ENCODE measurements around the gene LRRC8B.

The LRRC8B gene

DNA sequence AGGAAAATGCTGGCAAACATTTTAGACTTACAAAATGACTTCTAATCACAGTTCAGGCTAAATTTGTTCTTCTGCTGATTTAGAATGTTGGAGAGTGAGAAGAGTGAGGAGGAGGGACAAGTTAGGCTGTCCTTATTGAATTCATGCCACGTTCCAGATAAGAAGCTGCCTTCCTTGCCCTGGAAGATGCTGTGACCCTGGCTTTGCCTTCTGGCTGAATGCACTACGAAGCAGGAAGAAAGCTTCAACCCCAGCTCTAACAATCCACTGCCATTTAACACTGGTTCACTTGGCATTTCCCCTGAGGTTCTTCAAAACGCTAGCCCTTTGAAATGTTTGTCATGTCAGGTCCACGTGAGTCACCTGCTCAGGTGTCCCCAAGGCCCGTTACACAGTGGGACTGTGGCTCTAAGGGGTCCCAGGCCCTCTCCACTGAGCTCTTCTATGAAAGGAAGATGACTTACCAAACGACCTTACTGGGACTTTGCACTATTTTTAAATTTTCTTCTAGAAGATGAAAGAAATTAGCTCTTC is 78.3 kb downstream of the LRRC8B start:
- no peaks in the 10 kb centered on the region for H3K9me3 Mint-ChIP-seq
- peaks cover 3% of the 10 kb centered on the region for H3K27me3 Mint-ChIP-seq (ENCODE audit: low read depth, poor library complexity)
- no peak overlapping the region for H3K4me3 Mint-ChIP-seq
- H3K4me1 Mint-ChIP-seq: no peaks in the 10 kb centered on the region
- no peak overlapping the region for H3K27ac Mint-ChIP-seq
- H3K36me3 Mint-ChIP-seq (ENCODE audit: low read depth): no peaks in the 10 kb centered on the region
- TF ChIP-seq, protein P1, sequence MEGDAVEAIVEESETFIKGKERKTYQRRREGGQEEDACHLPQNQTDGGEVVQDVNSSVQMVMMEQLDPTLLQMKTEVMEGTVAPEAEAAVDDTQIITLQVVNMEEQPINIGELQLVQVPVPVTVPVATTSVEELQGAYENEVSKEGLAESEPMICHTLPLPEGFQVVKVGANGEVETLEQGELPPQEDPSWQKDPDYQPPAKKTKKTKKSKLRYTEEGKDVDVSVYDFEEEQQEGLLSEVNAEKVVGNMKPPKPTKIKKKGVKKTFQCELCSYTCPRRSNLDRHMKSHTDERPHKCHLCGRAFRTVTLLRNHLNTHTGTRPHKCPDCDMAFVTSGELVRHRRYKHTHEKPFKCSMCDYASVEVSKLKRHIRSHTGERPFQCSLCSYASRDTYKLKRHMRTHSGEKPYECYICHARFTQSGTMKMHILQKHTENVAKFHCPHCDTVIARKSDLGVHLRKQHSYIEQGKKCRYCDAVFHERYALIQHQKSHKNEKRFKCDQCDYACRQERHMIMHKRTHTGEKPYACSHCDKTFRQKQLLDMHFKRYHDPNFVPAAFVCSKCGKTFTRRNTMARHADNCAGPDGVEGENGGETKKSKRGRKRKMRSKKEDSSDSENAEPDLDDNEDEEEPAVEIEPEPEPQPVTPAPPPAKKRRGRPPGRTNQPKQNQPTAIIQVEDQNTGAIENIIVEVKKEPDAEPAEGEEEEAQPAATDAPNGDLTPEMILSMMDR (IDR thresholded peaks at IDR 0.05): no peak
- DNase-seq: no peak

DNA sequence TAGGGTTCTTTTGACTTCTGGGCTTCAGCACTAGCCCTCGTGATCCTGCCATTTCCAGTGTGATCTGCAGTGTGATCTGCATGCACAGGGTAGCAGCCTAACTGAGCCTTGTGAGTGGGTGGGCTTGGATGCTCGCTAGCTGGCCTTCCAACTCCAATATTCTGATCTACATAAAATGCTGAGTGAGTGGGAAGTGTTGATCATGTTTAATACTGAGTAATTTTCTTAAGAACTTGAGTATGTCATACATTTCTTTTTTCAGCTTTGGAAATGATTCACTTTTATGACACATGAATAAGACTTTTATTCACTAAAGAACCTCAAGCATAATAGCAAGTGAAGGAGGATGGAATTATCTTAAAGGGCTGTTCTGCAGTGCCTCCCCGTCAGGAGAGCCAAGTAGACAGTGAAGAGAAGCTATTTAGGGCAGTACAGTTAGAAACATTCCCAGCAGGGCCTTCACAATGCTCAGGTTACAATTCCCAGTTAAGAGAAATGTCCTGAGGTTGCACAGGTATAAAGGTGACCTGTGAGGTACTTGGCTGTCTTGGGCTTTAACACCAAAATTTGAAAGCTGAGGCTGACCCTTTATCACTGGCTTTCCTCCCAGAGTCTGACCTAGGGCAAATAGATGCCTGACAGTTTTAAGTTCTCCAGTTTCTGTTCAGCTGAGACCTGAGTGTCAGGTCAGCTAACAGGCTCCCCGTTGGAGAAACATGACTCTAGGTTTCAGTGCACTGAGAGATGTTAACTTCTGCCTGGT is 79.2 kb downstream of the LRRC8B start:
- no peak for DNase-seq
- Mint-ChIP-seq H3K9me3 (no peaks in the 10 kb centered on the region), H3K27ac (no peak overlapping the region), H3K4me1 (no peaks in the 10 kb centered on the region), H3K4me3 (no peak overlapping the region), H3K36me3 (ENCODE audit: low read depth) (no peaks in the 10 kb centered on the region), H3K27me3 (ENCODE audit: low read depth, poor library complexity) (peaks cover 3% of the 10 kb centered on the region)
- TF ChIP-seq, protein P1 (IDR thresholded peaks at IDR 0.05): no peak

GRCh38 chr1:89604414-89604735 is 79.7 kb downstream of the LRRC8B start:
- Mint-ChIP-seq H3K27ac (no peak overlapping the region), H3K4me3 (no peak overlapping the region), H3K4me1 (no peaks in the 10 kb centered on the region), H3K36me3 (ENCODE audit: low read depth) (no peaks in the 10 kb centered on the region), H3K27me3 (ENCODE audit: low read depth, poor library complexity) (peaks cover 5% of the 10 kb centered on the region), H3K9me3 (no peaks in the 10 kb centered on the region)
- TF ChIP-seq, protein P1 (IDR thresholded peaks at IDR 0.05): no peak
- no peak for DNase-seq

DNA sequence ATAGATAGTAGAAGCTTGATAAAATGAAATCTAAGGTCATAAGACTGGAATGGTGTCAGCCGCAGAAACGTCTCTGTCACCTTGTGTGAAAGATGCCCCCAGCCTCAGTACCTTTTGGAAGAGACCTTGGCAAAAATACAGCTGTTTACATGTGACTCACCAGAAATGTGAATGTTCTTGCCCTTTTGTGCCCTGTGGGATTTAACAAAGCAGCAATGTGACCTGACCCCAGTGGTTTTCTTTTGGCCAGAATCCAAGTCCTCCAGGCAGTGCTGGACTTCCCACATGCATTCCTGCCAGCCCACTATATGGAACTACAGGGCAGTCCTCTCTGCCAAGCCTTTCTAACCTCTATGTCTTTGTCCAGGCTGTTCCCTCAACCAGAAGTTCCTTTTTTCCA is 81.1 kb downstream of the LRRC8B start:
- no peak overlapping the region for H3K4me3 Mint-ChIP-seq
- TF ChIP-seq, protein P1 (IDR thresholded peaks at IDR 0.05): no peak
- no peaks in the 10 kb centered on the region for H3K4me1 Mint-ChIP-seq
- no peaks in the 10 kb centered on the region for H3K9me3 Mint-ChIP-seq
- H3K36me3 Mint-ChIP-seq (ENCODE audit: low read depth): no peaks in the 10 kb centered on the region
- no peak overlapping the region for H3K27ac Mint-ChIP-seq
- H3K27me3 Mint-ChIP-seq (ENCODE audit: low read depth, poor library complexity): peaks cover 5% of the 10 kb centered on the region
- no peak for DNase-seq

- TF ChIP-seq, protein P1 (IDR thresholded peaks at IDR 0.05): no peak
- H3K27me3 Mint-ChIP-seq (ENCODE audit: low read depth, poor library complexity): peaks cover 5% of the 10 kb centered on the region
- no peaks in the 10 kb centered on the region for H3K4me1 Mint-ChIP-seq
- no peak overlapping the region for H3K4me3 Mint-ChIP-seq
- peaks cover 4% of the 10 kb centered on the region for H3K36me3 Mint-ChIP-seq (ENCODE audit: low read depth)
- H3K27ac Mint-ChIP-seq: no peak overlapping the region
- H3K9me3 Mint-ChIP-seq: no peaks in the 10 kb centered on the region
- DNase-seq: no peak
Observed at GRCh38 chr1:89606227-89606980, 81.8 kb downstream of the LRRC8B start.

Data from nephron progenitor cell (in vitro differentiated cells).